ENCODE data around the gene SRPK1.

SRPK1 gene

GRCh38 chr6:35829306-35829705, 91.6 kb downstream of the SRPK1 start:
- in situ Hi-C loops (cut with MboI; ENCODE audit: low sequenced_read_pairs) = no loop called here

GRCh38 chr6:35824552-35825192, 96.2 kb downstream of the SRPK1 start:
- in situ Hi-C loops (cut with MboI; ENCODE audit: low sequenced_read_pairs) = no loop called here

- in situ Hi-C loops (cut with MboI; ENCODE audit: low sequenced_read_pairs) = no loop called here
These were observed 97.3 kb downstream of the SRPK1 start for GRCh38 chr6:35823601-35824000.

GRCh38 chr6:35817515-35817914, 103.4 kb downstream of the SRPK1 start:
- in situ Hi-C loops (cut with MboI; ENCODE audit: low sequenced_read_pairs) = no loop called here

GRCh38 chr6:35811699-35811995, 109.3 kb downstream of the SRPK1 start:
- in situ Hi-C loops (cut with MboI; ENCODE audit: low sequenced_read_pairs) = no loop called here

GRCh38 chr6:35810971-35811698, 109.8 kb downstream of the SRPK1 start:
- in situ Hi-C loops (cut with MboI; ENCODE audit: low sequenced_read_pairs) = no loop called here

- in situ Hi-C loops (cut with MboI; ENCODE audit: low sequenced_read_pairs) = no loop called here
These were observed 111.1 kb downstream of the SRPK1 start for GRCh38 chr6:35809809-35810208.

- in situ Hi-C loops (cut with MboI; ENCODE audit: low sequenced_read_pairs) = no loop called here
These were observed 112.2 kb downstream of the SRPK1 start for GRCh38 chr6:35808688-35809087.

- in situ Hi-C loops (cut with MboI; ENCODE audit: low sequenced_read_pairs) = no loop called here
These were observed 115.7 kb downstream of the SRPK1 start, which contains the start of gene LHFPL5 for GRCh38 chr6:35804996-35805736. LHFPL5 (plus strand) TSS chr6:35805352; CDS start chr6:35805671, 319 bp downstream.

- in situ Hi-C loops (cut with MboI; ENCODE audit: low sequenced_read_pairs) = no loop called here
These were observed 119.8 kb downstream of the SRPK1 start for GRCh38 chr6:35801148-35801547.

- in situ Hi-C loops (cut with MboI; ENCODE audit: low sequenced_read_pairs) = no loop called here
These were observed 122.2 kb downstream of the SRPK1 start for GRCh38 chr6:35798706-35799105.

- in situ Hi-C loops (cut with MboI; ENCODE audit: low sequenced_read_pairs) = no loop called here
These were observed 122.9 kb downstream of the SRPK1 start for GRCh38 chr6:35797837-35798526.

- in situ Hi-C loops (cut with MboI; ENCODE audit: low sequenced_read_pairs) = no loop called here
These were observed 124.7 kb downstream of the SRPK1 start for GRCh38 chr6:35796236-35796635.

GRCh38 chr6:35795453-35796071, 125.3 kb downstream of the SRPK1 start:
- in situ Hi-C loops (cut with MboI; ENCODE audit: low sequenced_read_pairs) = no loop called here

- in situ Hi-C loops (cut with MboI; ENCODE audit: low sequenced_read_pairs) = no loop called here
These were observed 126.1 kb downstream of the SRPK1 start for GRCh38 chr6:35794536-35795452.

- in situ Hi-C loops (cut with MboI; ENCODE audit: low sequenced_read_pairs) = no loop called here
These were observed 130.2 kb downstream of the SRPK1 start for GRCh38 chr6:35790683-35791082.

- in situ Hi-C loops (cut with MboI; ENCODE audit: low sequenced_read_pairs) = no loop called here
These were observed 132.4 kb downstream of the SRPK1 start for GRCh38 chr6:35788423-35788982.

GRCh38 chr6:35787266-35788218, 133.4 kb downstream of the SRPK1 start:
- in situ Hi-C loops (cut with MboI; ENCODE audit: low sequenced_read_pairs) = no loop called here
